ENCODE results near the gene IGF2.

DNA sequence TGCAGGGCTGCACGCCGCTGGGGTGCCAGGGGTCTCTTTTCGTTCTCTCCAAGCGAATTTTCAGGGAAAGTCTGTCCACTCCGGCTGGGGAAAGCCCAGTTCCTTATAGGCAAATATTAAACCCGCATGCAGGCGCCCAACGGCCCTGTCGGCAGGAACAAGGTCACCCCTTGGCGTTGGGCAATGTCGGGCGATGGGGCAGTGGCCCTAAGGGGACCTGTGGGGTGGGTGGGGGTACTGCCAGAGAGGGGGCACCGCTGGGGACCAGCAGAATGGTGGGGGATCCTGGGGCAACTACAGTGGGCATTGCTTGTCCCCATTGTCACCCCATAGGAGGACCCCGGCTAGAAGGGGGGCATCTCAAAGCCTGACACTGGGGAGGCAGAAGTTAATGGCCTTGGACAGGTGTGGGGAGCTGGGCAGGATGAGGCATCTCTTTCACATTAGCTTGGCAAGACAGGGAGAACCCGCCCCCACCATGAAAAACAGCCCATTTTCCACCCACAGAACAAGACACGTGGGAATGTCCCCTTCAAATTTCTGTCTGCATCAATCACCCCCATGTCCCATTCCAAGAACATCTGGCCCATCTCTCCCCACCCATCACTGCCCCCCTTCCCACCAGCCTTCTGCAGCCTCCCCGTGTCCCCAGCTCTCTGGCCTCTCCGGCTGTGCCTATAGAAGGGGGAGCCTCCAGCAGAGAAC is 5.5 kb upstream of the IGF2 start:
- TF ChIP-seq GATA2 (IDR thresholded peaks at IDR 0.05; ENCODE audit: low read depth, low read length) (no peak), GATA3 (IDR thresholded peaks at IDR 0.05; ENCODE audit: low read depth, low read length) (no peak)
